Fibroblast of gingiva (primary cell): Measurements from ENCODE around the gene OPA3.
A peak's percentile ranks its signal among the peaks of the same experiment; 100 is the strongest.

Experiments
- DNase-seq: peaks from one replicate; pipeline ENCODE4 v3.0.0-alpha.2; 2011; ENCODE audit warnings: low read depth

OPA3 gene

GRCh38 chr19:45598267-45599001 lies 13.8 kb upstream of the OPA3 start:
- no peak for DNase-seq

- no peak for DNase-seq
Observed at GRCh38 chr19:45597425-45598111, 13.0 kb upstream of the OPA3 start.

- DNase-seq, result no peak
Observed at GRCh38 chr19:45595814-45596213, 11.2 kb upstream of the OPA3 start.

- DNase-seq, result no peak
Observed at GRCh38 chr19:45593520-45593919, 8.9 kb upstream of the OPA3 start.

GRCh38 chr19:45592366-45592765 lies 7.8 kb upstream of the OPA3 start:
- DNase-seq, result no peak

GRCh38 chr19:45591638-45592005 lies 7.0 kb upstream of the OPA3 start:
- DNase-seq, result no peak

GRCh38 chr19:45591004-45591637 lies 6.5 kb upstream of the OPA3 start:
- DNase-seq, result no peak

GRCh38 chr19:45590300-45591003 lies 5.8 kb upstream of the OPA3 start:
- no peak for DNase-seq

GRCh38 chr19:45589768-45590167 lies 5.2 kb upstream of the OPA3 start:
- no peak for DNase-seq

- no peak for DNase-seq
Observed at GRCh38 chr19:45587873-45588272, 3.3 kb upstream of the OPA3 start.

- DNase-seq, result no peak
Observed at GRCh38 chr19:45585158-45585577, 566 bp upstream of the OPA3 start.

- no peak for DNase-seq
Observed at GRCh38 chr19:45581576-45581975, 3.0 kb downstream of the OPA3 start.

GRCh38 chr19:45578861-45579260 lies 5.7 kb downstream of the OPA3 start:
- peak; percentile 23 for DNase-seq

- peak; percentile 72 for DNase-seq
Observed at GRCh38 chr19:45577111-45577905, 7.3 kb downstream of the OPA3 start.

- DNase-seq, result no peak
Observed at GRCh38 chr19:45576682-45577081, 7.9 kb downstream of the OPA3 start.

GRCh38 chr19:45575216-45575615 lies 9.4 kb downstream of the OPA3 start:
- DNase-seq, result no peak

GRCh38 chr19:45574526-45574925 lies 10.1 kb downstream of the OPA3 start:
- DNase-seq, result no peak

GRCh38 chr19:45571457-45572220 lies 13.0 kb downstream of the OPA3 start:
- DNase-seq, result no peak

GRCh38 chr19:45569619-45570421 lies 14.8 kb downstream of the OPA3 start:
- peak; percentile 27 for DNase-seq

- peak; percentile 68 for DNase-seq
Observed at GRCh38 chr19:45568732-45569131, 15.9 kb downstream of the OPA3 start.
